Measurements from ENCODE around the gene THSD1.

GRCh38 chr13:52405767-52406494 is at the start of gene THSD1:
- no peak for TF ChIP-seq CTCF (IDR thresholded peaks at IDR 0.05; ENCODE audit: low read depth, low read length)
- TF ChIP-seq POLR2A (IDR thresholded peaks at IDR 0.05; ENCODE audit: extremely low read depth, insufficient read length) = no peak
- no peak for TF ChIP-seq MAX (IDR thresholded peaks at IDR 0.05; ENCODE audit: low read depth, low read length)
